AG09309 (cell line): ENCODE data around the gene SH2D4B.

Experiments used
- DNase-seq: peaks from one replicate; pipeline ENCODE4 v3.0.0-alpha.2; 2010; ENCODE audit warnings: low read depth
- H3K4me3 ChIP-seq: 2 replicates; pipeline ENCODE4 v1.5.1; 2011; ENCODE audit warnings: mild to moderate bottlenecking, low read depth, low read length, moderate library complexity; ENCODE audit not compliant: control insufficient read depth
- CTCF ChIP-seq: IDR thresholded peaks from 2 replicates; pipeline ENCODE4 v1.5.1; 2011; ENCODE audit warnings: mild to moderate bottlenecking, low read depth, low read length, inconsistent platforms; ENCODE audit not compliant: insufficient read depth, control insufficient read depth; ENCODE audit errors: missing control alignments

Gene SH2D4B

GRCh38 chr10:80672613-80673012 lies 134.9 kb downstream of the SH2D4B start:
- H3K4me3 ChIP-seq = no peak overlapping the region
- no peak for TF ChIP-seq CTCF
- DNase-seq = no peak

GRCh38 chr10:80674809-80675208 lies 137.1 kb downstream of the SH2D4B start:
- TF ChIP-seq CTCF = no peak
- no peak overlapping the region for H3K4me3 ChIP-seq
- DNase-seq = no peak

- DNase-seq = no peak
- H3K4me3 ChIP-seq = no peak overlapping the region
- TF ChIP-seq CTCF = no peak
Observed at GRCh38 chr10:80681142-80681541, 143.4 kb downstream of the SH2D4B start.

GRCh38 chr10:80684259-80684658 lies 146.6 kb downstream of the SH2D4B start:
- H3K4me3 ChIP-seq = no peak overlapping the region
- no peak for DNase-seq
- TF ChIP-seq CTCF = no peak

GRCh38 chr10:80685355-80685754 lies 147.7 kb downstream of the SH2D4B start:
- H3K4me3 ChIP-seq = no peak overlapping the region
- no peak for TF ChIP-seq CTCF
- no peak for DNase-seq

- no peak for TF ChIP-seq CTCF
- H3K4me3 ChIP-seq = no peak overlapping the region
- no peak for DNase-seq
Observed at GRCh38 chr10:80686734-80687475, 149.2 kb downstream of the SH2D4B start.

GRCh38 chr10:80687476-80687789 lies 149.7 kb downstream of the SH2D4B start:
- no peak for DNase-seq
- TF ChIP-seq CTCF = no peak
- no peak overlapping the region for H3K4me3 ChIP-seq
